Fibroblast of skin of right biceps (primary cell): Measurements from ENCODE around the gene FOXN4.
"Not testable (repeated sequence)": the region's sequence is repeated elsewhere in the genome, so short reads cannot be mapped to it uniquely, and the experiment has no call there.

Experiments used
- DNase-seq: peaks from one replicate; pipeline ENCODE4 v3.0.0-alpha.2; 2013

Gene FOXN4

DNA sequence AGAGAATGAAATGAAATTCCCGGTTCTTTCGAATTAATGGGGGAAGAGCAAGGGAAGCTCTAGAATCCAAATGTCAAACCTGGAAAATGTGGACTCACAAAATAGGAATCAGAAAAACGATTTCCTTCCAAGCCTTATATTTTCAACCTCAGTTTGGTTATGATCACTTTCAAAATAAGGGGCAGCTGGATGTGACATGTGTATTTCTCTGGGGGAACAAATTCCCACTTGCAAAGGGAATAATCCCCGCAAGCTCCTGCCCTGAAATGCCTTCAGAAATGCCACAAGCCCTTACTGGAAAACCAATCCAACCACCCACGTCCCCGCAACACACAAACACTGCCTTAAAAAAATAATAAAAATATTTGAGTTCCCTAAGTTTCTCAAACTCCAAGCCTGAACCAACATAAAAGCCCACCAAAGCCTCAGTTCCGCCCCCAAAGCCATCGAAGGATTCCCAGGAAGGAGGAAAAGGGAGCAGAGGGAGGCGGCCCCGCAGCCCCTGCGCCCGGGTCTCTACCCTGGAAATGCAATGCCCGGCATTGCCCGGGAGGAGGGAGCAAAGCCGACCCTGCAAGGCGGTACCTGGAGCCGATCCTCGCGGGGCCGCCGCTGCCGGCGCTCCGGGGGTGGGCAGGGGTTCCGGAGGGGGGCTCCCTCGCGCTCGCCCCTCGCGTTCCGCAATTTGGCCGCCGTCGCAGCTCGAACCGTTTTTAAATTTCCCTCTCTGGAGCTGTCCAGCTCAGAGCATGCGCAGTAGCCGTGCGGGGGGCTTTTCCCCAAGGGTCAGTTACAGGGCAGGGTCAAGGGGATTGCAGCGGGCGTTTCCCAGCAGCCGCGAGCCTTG is at the start of gene FOXN4:
FOXN4 (minus strand) TSS at position 751 of the 847 bp plus-strand sequence. CDS start 963 bp downstream, outside the sequence.
- DNase-seq = no peak

GRCh38 chr12:109358154-109358869 is 49.2 kb upstream of the FOXN4 start:
- no peak for DNase-seq

DNA sequence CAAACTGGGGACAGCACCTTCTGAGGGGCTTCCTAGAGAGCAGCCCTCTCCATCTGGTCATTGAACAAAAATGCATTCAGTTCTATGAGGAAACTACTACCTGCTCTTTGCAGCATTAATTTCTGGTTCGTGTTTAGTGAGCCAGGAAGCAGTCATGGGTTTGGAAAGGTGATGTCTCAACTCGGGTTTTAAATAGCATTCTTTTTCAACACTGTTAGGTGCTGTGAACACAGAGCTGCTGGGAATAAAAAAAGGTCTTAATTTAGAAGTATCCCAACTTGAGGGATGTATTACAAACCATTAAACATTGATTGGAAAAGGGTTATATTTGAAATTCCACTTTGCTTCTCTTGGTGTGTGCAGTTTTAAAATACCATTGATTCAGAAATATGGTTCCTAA is 47.9 kb upstream of the FOXN4 start:
- no peak for DNase-seq

DNA sequence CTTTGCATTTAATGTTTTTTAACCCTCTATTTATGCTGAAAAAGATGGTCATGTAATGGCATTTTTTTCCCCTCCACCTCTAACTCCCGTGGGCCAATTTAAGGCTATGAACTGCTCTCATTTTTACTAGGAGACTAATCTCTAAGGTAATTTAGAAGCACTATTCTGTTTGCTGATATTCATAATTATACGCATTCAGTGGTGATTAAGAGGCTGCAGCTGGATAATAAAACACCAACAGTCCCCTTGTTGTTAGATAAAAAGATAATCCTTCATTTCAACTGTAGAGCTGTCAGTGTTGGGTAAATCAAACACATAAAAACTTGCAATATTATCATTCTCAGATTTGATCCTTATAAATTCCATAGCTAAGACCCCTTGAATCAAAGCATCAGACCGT is 47.5 kb upstream of the FOXN4 start:
- DNase-seq = no peak

DNA sequence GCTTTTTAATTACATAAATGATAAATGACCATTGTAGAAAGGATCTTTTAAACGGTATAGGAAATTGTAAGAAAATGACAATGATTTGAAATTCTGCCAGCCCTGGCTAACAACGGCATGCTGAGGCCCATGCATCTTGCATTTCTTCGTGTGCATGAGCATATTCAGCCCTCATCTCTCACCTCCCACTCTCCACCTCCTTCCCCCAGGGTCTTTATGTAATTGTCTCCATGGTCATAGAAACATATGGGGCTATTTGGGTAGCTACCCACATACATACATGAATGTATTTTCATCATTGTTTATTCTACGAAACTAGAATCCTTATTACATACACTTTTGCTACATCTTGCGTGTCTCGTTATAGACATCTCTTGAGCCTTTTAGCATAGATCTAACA is 43.1 kb upstream of the FOXN4 start:
- no peak for DNase-seq

DNA sequence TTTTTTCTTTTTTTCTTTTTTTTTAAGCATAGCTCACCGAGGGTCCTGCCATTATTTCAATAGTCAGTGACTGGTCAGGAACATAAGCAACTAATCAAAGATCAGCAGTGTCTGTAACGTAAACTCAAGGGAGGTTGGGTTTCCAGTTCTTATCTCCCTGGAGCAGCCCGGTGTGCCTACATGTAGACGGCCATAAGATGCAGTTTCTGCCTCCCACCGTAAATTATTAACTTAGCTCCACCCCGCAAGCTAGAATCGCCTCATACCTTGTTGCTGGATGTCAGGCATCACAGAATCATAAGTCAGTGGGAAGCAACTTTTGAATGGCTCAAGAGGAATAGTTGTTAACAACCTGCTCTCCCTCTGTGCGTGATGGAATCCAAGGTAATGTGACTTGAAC is 38.5 kb upstream of the FOXN4 start, which contains the start of gene MYO1H:
MYO1H (plus strand) TSS at position 312 of the 400 bp plus-strand sequence; CDS start at position 373, 61 bp downstream.
- DNase-seq = no peak

DNA sequence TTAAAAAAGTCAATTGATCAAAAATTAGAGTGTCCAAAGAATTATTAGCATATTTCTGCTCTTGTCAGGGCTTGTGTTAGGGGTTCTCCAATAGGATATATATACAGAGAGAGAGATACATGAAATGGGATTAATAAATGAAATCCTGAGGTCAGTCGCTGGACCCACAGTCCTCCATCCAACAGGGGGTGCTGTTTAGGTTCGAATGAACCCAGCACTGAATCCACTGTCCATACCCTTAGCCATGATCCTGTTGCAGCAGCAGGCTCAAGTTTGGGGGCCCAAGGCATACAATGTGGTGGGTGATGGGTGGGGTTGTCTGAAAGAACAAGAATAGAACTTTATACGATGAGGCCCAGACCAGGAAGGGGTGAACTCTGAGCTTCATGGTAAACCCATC is 37.8 kb upstream of the FOXN4 start:
- DNase-seq = no peak

GRCh38 chr12:109345428-109345827 is 36.3 kb upstream of the FOXN4 start:
- DNase-seq = no peak

- no peak for DNase-seq
These were observed 34.6 kb upstream of the FOXN4 start for GRCh38 chr12:109343677-109344076.

DNA sequence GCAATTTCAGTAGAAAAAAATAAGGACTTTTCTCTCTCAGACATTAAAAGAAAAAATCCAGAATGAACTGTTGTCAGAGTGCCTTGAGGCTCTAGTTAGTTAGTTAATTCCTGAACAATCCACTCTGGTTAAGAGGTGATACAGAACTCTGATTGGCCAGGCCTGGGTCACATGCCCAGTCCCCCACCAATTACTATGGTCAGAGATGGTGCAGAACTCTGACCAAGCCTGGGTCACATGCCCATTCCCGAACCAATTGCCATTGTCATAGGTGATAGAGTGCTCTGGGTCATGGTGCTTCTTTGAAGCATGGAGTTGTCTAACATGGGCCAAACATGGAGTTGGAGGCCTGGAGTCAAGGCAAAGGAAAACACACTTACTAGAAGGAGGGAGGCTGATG is 27.5 kb upstream of the FOXN4 start:
- no peak for DNase-seq

- no peak for DNase-seq
These were observed 25.8 kb upstream of the FOXN4 start for GRCh38 chr12:109334887-109335286.

DNA sequence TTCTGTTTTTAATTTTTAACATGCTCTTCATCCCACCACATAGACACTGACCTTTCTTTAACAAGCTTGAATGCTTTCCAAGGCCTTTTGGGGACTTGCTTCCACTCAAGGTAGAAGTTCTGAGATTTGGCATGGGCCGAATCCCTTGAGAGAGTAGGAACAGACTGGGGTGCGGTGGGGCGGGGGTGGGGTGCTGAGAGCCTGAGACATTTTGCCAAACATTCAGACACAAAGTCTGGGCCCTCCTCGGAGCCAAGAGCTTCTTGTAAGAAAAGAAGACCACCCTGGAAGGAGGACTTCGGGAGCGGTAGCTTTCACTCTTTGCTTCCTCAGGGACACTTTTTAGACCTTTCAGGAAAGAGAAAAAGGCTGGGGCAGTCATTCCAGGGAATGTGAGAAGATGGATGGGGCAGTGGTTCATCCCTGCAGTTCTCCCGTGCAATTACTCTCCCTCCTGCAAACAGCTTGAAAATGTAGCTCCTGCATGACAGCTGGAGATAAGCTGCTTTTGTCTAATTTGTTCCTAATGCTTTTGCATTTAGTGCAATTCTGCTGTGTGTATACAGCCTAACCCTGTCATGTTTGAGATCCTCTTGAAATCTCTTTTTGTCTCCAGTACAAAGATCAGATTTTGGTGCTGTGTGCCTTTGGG is 22.3 kb upstream of the FOXN4 start:
- DNase-seq = no peak

- DNase-seq = no peak
These were observed 21.5 kb upstream of the FOXN4 start for GRCh38 chr12:109330282-109331230.

DNA sequence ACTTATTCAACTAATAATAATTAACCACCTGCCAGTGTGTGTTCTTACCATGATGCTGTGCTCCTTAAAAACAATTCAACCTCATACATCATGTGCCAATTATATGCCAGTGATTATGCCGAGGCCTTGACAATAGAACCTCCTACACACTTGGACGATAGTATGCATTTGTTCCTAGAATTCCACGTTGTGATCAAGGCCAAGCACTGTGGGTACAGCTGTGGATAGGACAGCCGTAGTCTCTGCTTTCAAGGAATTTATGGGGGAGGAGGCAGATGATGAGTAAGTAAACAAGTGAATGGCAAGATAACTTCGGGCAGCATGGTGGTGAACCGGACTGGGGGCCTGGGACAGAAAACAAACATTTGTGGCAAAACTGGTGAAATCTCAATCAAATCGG is 20.6 kb upstream of the FOXN4 start:
- DNase-seq = no peak

- DNase-seq = no peak
These were observed 19.9 kb upstream of the FOXN4 start for GRCh38 chr12:109329003-109329402.

DNA sequence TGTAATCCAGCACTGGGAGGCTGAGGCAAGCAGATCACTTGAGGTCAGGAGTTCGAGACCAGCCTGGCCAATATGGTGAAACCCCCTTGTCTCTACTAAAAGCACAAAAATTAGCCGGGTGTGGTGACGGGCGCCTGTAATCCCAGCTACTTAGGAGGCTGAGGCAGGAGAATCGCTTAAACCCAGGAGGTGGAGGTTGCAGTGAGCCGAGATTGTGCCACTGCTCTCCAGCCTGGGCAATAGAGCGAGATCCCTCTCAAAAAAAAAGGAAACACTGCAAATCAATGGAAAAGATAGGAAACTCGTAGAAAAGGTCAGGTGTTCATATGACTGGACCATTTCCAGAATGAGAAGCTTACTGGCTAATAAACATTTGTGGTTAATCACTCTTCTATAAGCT is 12.2 kb upstream of the FOXN4 start:
- DNase-seq = not testable (repeated sequence)

DNA sequence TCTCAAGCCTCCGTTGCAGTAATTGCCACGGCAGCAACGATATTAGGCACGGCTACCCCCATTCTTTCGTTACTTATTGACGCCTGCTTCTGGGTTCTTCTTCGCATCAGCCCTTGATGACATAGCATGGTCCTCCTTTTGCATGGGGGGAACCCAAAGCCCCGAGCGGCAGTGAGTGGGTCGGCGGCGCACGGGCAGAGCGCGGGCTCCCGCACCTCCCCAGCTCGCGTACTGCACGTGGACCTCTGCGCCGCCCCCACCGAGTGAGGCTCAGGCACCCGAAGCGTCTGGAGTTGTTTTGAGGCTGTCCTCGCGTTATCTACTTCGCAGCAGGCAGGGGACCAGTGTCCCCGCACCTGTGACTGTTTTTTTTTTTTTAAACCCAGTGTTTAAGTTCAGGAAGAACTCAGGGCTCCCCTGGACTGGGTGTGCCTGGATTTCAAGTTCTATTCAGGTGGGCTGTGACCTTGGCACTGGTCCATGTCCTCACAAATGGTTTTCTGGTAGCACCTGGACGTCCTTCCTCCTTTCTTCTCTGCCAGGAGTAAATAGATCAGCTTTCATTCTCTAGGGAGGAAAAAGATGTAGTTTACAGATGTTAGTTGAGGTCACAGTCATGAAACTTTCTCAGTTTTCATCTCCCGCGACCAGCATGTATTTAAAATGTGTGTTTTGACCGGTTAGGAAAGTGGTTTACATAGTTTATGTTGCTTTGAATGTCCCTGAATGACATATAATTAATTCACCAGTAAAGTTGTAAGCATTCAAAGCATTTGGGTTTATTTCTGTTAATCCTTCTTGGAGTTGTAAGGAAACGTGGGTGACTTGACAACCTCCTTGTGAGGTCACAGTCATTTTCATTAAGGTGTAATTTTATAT is 1.4 kb upstream of the FOXN4 start:
- no peak for DNase-seq

GRCh38 chr12:109309381-109310246 is 530 bp upstream of the FOXN4 start:
- DNase-seq = no peak

DNA sequence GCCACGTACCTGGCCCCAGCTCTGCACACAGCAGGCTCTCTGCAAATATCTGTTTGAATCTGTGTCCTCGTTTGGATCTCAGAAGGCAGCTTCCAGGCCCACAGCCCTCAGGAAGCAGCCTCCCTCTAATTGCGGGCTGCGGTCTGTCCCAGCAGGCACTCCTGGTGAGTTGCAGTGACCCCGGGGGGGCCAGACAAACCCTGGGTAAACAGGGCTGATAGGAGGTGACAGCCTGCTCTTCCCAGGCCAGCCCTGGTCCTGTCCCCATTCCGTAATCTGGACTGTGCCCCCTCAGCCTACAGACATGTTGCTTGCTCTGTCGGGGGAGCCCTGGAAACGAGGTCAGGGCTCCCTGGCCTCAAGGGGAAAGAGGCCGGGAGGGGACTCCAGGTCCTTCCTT is 2.0 kb downstream of the FOXN4 start:
- no peak for DNase-seq

GRCh38 chr12:109305547-109305946 is 3.5 kb downstream of the FOXN4 start:
- no peak for DNase-seq
